ENCODE data around the gene ZCCHC14. TPM values are rescaled to one million over a fixed set of nuclear protein-coding genes. Genes with fewer than 3 reads are reported as not detected.

ZCCHC14 gene
- total RNA-seq, 2 experiments from 2014 or later = 16.4 to 18.3 TPM

DNA sequence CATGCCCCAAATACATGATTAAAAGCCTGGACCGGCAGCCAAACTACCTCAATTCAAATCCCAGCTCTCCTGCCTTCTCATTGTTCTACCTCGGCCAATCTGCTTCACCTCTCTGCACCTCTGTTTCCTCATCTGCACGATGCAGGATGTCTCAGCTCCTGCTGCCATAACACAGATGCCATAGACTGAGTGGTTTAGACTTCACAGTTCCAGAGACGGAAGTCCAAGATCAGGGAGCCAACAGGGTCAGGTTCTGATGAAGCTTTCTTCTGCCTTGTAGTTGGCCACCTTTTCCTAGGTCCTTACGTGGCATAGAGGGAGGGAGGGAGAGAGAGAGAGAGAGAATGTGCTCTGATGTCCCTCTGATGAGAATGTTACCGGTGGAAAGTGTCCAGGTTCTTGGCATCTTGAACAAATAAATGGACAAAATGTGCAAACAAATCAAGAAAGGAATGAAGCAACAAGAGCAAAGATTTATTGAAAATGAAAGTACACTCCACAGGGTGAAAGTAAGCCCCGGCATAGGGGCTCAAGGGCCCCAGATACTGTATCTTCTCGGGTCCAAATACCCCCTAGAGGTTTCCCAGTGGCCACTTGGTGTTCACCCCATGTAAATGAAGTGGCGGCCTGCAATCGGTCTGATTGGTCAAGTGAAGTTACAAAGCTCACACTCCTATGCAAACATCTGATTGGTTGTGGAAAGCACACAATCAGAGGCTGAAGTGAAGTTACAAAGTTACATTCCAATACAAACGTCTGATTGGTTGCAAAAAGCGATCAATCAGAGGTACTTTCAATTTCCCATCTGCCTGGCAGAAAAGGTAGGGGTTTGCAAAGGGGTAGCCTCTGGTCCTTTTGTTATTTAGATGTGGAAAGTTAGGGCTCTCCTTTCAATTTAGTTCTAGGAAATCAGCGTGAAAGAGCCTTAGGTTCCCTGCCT lies 43.3 kb upstream of the ZCCHC14 start:
- H3K27ac Mint-ChIP-seq = no peak overlapping the region

DNA sequence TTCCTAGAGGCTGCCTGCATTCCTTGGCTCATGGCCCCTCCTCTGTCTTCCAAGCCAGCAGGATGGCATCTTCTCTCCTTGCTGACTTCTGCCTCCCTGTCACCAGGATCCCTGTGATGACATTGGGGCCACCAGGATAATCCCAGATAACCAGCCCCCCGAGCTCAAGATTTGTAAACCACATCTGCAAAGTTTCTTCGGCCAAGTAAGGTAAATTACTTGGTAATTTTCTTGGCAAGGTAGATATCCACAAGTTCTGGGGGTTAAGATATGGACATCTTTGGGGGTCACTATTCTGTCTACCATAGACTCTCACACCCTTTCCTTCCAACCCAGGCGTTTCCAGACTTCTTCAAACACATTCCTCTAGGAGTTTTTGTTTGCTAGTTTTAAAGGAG lies 42.6 kb upstream of the ZCCHC14 start:
- intact Hi-C loops (cut with DNase I, micrococcal nuclease) = no loop called here
- Histone ChIP-seq H3K36me3 (ENCODE audit: insufficient read depth, low read length) (no peaks in the 10 kb centered on the region), H3K9me3 (ENCODE audit: control insufficient read depth in 1 of 2, insufficient read depth in 1 of 2, low read length in 2 of 2) (peaks cover 18 to 32% of the 10 kb centered on the region in 2 experiments), H3K27me3 (ENCODE audit: control insufficient read depth in 1 of 2, insufficient read depth in 2 of 2, low read length in 2 of 2) (peaks cover 0 to 19% of the 10 kb centered on the region in 2 experiments), H3K27ac (ENCODE audit: low read depth in 1 of 2, low read length in 2 of 2) (no peak overlapping the region), H3K4me3 (ENCODE audit: low read length) (no peak overlapping the region), H3K4me1 (ENCODE audit: insufficient read depth, low read length) (no peaks in the 10 kb centered on the region)
- POLR2A ChIA-PET = no interaction called here
- no peaks in the 10 kb centered on the region for H3K36me3 Mint-ChIP-seq (ENCODE audit: low read depth)
- TF ChIP-seq, protein P1, sequence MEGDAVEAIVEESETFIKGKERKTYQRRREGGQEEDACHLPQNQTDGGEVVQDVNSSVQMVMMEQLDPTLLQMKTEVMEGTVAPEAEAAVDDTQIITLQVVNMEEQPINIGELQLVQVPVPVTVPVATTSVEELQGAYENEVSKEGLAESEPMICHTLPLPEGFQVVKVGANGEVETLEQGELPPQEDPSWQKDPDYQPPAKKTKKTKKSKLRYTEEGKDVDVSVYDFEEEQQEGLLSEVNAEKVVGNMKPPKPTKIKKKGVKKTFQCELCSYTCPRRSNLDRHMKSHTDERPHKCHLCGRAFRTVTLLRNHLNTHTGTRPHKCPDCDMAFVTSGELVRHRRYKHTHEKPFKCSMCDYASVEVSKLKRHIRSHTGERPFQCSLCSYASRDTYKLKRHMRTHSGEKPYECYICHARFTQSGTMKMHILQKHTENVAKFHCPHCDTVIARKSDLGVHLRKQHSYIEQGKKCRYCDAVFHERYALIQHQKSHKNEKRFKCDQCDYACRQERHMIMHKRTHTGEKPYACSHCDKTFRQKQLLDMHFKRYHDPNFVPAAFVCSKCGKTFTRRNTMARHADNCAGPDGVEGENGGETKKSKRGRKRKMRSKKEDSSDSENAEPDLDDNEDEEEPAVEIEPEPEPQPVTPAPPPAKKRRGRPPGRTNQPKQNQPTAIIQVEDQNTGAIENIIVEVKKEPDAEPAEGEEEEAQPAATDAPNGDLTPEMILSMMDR (IDR thresholded peaks at IDR 0.05) = no peak
- no peak for DNase-seq
- no peak for ATAC-seq (ENCODE audit: poor library complexity)
- CTCF ChIA-PET = no interaction called here
- H3K4me3 Mint-ChIP-seq = no peak overlapping the region
- H3K27me3 Mint-ChIP-seq = peaks cover 58% of the 10 kb centered on the region
- no peaks in the 10 kb centered on the region for H3K4me1 Mint-ChIP-seq (ENCODE audit: low read depth)
- peaks cover 12% of the 10 kb centered on the region for H3K9me3 Mint-ChIP-seq
- no peak overlapping the region for H3K27ac Mint-ChIP-seq

More for the DNA sequence above, 43.3 kb upstream of the ZCCHC14 start:
- POLR2A ChIA-PET = no interaction called here
- no peak overlapping the region for H3K4me3 ChIP-seq (ENCODE audit: low read length)
- TF ChIP-seq, protein P1 (IDR thresholded peaks at IDR 0.05) = no peak
- peaks cover 0 to 19% of the 10 kb centered on the region in 2 experiments for H3K27me3 ChIP-seq (ENCODE audit: control insufficient read depth in 1 of 2, insufficient read depth in 2 of 2, low read length in 2 of 2)
- no peaks in the 10 kb centered on the region for H3K4me1 ChIP-seq (ENCODE audit: insufficient read depth, low read length)
- Mint-ChIP-seq H3K27me3 (peaks cover 61% of the 10 kb centered on the region), H3K9me3 (peaks cover 12% of the 10 kb centered on the region), H3K4me3 (no peak overlapping the region), H3K4me1 (ENCODE audit: low read depth) (no peaks in the 10 kb centered on the region), H3K36me3 (ENCODE audit: low read depth) (no peaks in the 10 kb centered on the region)
- H3K36me3 ChIP-seq (ENCODE audit: insufficient read depth, low read length) = no peaks in the 10 kb centered on the region
- peaks cover 18 to 27% of the 10 kb centered on the region in 2 experiments for H3K9me3 ChIP-seq (ENCODE audit: control insufficient read depth in 1 of 2, insufficient read depth in 1 of 2, low read length in 2 of 2)
- DNase-seq (no peak), ATAC-seq (ENCODE audit: poor library complexity) (no peak)
- CTCF ChIA-PET = no interaction called here
- H3K27ac ChIP-seq (ENCODE audit: low read depth in 1 of 2, low read length in 2 of 2) = no peak overlapping the region
- intact Hi-C loops (cut with DNase I, micrococcal nuclease) = no loop called here

DNA sequence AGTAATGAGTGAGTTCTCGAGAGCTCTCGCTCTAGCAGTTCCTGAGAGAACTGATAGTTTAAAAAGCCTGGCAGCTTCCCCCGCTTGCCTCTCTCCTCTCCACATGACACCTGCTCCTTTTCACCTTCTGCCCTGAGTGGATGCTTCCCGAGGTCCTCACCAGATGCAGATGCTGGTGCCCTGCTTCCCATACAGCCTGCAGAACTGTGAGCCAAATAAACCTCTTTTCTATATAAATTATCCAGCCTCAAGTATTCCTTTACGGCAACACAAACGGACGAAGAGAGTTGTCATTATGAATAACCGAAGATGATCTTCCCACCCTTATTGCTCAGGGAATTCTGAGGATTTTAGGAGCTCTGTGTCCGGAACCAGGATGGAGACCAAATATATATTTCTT lies 41.9 kb upstream of the ZCCHC14 start:
- DNase-seq (no peak), ATAC-seq (ENCODE audit: poor library complexity) (no peak)
- H3K4me1 ChIP-seq (ENCODE audit: insufficient read depth, low read length) = no peaks in the 10 kb centered on the region
- H3K27me3 ChIP-seq (ENCODE audit: control insufficient read depth in 1 of 2, insufficient read depth in 2 of 2, low read length in 2 of 2) = peaks cover 0 to 15% of the 10 kb centered on the region in 2 experiments
- H3K9me3 ChIP-seq (ENCODE audit: control insufficient read depth in 1 of 2, insufficient read depth in 1 of 2, low read length in 2 of 2) = peaks cover 18 to 32% of the 10 kb centered on the region in 2 experiments
- ChIA-PET CTCF (no interaction called here), POLR2A (no interaction called here)
- TF ChIP-seq, protein P1 (IDR thresholded peaks at IDR 0.05) = no peak
- Mint-ChIP-seq H3K9me3 (peaks cover 12% of the 10 kb centered on the region), H3K4me3 (no peak overlapping the region), H3K27me3 (peaks cover 51% of the 10 kb centered on the region), H3K4me1 (ENCODE audit: low read depth) (no peaks in the 10 kb centered on the region), H3K36me3 (ENCODE audit: low read depth) (no peaks in the 10 kb centered on the region), H3K27ac (no peak overlapping the region)
- no peak overlapping the region for H3K4me3 ChIP-seq (ENCODE audit: low read length)
- no peaks in the 10 kb centered on the region for H3K36me3 ChIP-seq (ENCODE audit: insufficient read depth, low read length)
- no peak overlapping the region for H3K27ac ChIP-seq (ENCODE audit: low read depth in 1 of 2, low read length in 2 of 2)
- intact Hi-C loops (cut with DNase I, micrococcal nuclease) = no loop called here

Measured in CD4-positive, alpha-beta T cell (primary cell).